ENCODE data around the gene C2orf66. TPM values are rescaled to one million over a fixed set of nuclear protein-coding genes. Genes with fewer than 3 reads are reported as not detected.

C2orf66 gene
- total RNA-seq, 1 experiment from 2014 or later = not detected

- Histone ChIP-seq H3K4me2 (ENCODE audit: low read depth, low read length, poor library complexity, severe bottlenecking) (no peak overlapping the region), H3K36me3 (ENCODE audit: insufficient read depth, low read length) (peaks cover 44% of the 10 kb centered on the region), H3K79me2 (ENCODE audit: low read length) (no peaks in the 10 kb centered on the region), H4K20me1 (ENCODE audit: insufficient read depth, low read depth, low read length) (no peaks in the 10 kb centered on the region), H2AFZ (ENCODE audit: low read length) (no peak overlapping the region), H3K9ac (ENCODE audit: low read length) (no peak overlapping the region), H3K9me2 (replicated peaks; ENCODE audit: insufficient read depth, low read length) (no peaks in the 10 kb centered on the region), H3K27me3 (ENCODE audit: low read length) (no peaks in the 10 kb centered on the region), H3K4me3 (ENCODE audit: low read length) (no peak overlapping the region), H3K9me3 (ENCODE audit: low read length) (no peaks in the 10 kb centered on the region), H3K27ac (ENCODE audit: low read length) (no peak overlapping the region), H3K4me1 (ENCODE audit: low read length) (no peaks in the 10 kb centered on the region)
- DNase-seq = no peak
Measured at GRCh38 chr2:196839574-196839973, 30.4 kb upstream of the C2orf66 start.

GRCh38 chr2:196836440-196836839 is 27.3 kb upstream of the C2orf66 start:
- Histone ChIP-seq H3K36me3 (ENCODE audit: insufficient read depth, low read length) (peaks cover 30% of the 10 kb centered on the region; the same call in 1 of the 2 replicates), H3K79me2 (ENCODE audit: low read length) (no peaks in the 10 kb centered on the region)

GRCh38 chr2:196830701-196831100 is 21.5 kb upstream of the C2orf66 start:
- Histone ChIP-seq H3K9me2 (replicated peaks; ENCODE audit: insufficient read depth, low read length) (no peaks in the 10 kb centered on the region), H3K4me2 (ENCODE audit: low read depth, low read length, poor library complexity, severe bottlenecking) (no peak overlapping the region), H3K4me3 (ENCODE audit: low read length) (no peak overlapping the region), H3K36me3 (ENCODE audit: insufficient read depth, low read length) (peaks cover 5% of the 10 kb centered on the region; the same call in 1 of the 2 replicates), H3K9me3 (ENCODE audit: low read length) (no peaks in the 10 kb centered on the region), H3K4me1 (ENCODE audit: low read length) (no peaks in the 10 kb centered on the region), H3K79me2 (ENCODE audit: low read length) (no peaks in the 10 kb centered on the region), H3K27me3 (ENCODE audit: low read length) (no peaks in the 10 kb centered on the region), H4K20me1 (ENCODE audit: insufficient read depth, low read depth, low read length) (no peaks in the 10 kb centered on the region), H3K27ac (ENCODE audit: low read length) (no peak overlapping the region), H2AFZ (ENCODE audit: low read length) (no peak overlapping the region), H3K9ac (ENCODE audit: low read length) (no peak overlapping the region)
- no peak for DNase-seq

More at GRCh38 chr2:196836440-196836839, 27.3 kb upstream of the C2orf66 start:
- Histone ChIP-seq H3K4me3 (ENCODE audit: low read length) (no peak overlapping the region), H2AFZ (ENCODE audit: low read length) (no peak overlapping the region), H3K4me2 (ENCODE audit: low read depth, low read length, poor library complexity, severe bottlenecking) (no peak overlapping the region), H3K27ac (ENCODE audit: low read length) (no peak overlapping the region), H4K20me1 (ENCODE audit: insufficient read depth, low read depth, low read length) (no peaks in the 10 kb centered on the region), H3K27me3 (ENCODE audit: low read length) (no peaks in the 10 kb centered on the region), H3K9ac (ENCODE audit: low read length) (no peak overlapping the region), H3K9me3 (ENCODE audit: low read length) (no peaks in the 10 kb centered on the region), H3K9me2 (replicated peaks; ENCODE audit: insufficient read depth, low read length) (no peaks in the 10 kb centered on the region), H3K4me1 (ENCODE audit: low read length) (no peaks in the 10 kb centered on the region)
- DNase-seq = no peak

GRCh38 chr2:196827356-196827755 is 18.2 kb upstream of the C2orf66 start:
- no peak overlapping the region for H3K27ac ChIP-seq (ENCODE audit: low read length)
- H3K36me3 ChIP-seq (ENCODE audit: insufficient read depth, low read length) = no peaks in the 10 kb centered on the region
- H2AFZ ChIP-seq (ENCODE audit: low read length) = no peak overlapping the region
- no peak overlapping the region for H3K4me2 ChIP-seq (ENCODE audit: low read depth, low read length, poor library complexity, severe bottlenecking)
- no peaks in the 10 kb centered on the region for H4K20me1 ChIP-seq (ENCODE audit: insufficient read depth, low read depth, low read length)
- H3K9ac ChIP-seq (ENCODE audit: low read length) = no peak overlapping the region
- no peaks in the 10 kb centered on the region for H3K4me1 ChIP-seq (ENCODE audit: low read length)
- H3K4me3 ChIP-seq (ENCODE audit: low read length) = no peak overlapping the region
- H3K79me2 ChIP-seq (ENCODE audit: low read length) = no peaks in the 10 kb centered on the region
- DNase-seq = no peak
- no peaks in the 10 kb centered on the region for H3K9me2 ChIP-seq (replicated peaks; ENCODE audit: insufficient read depth, low read length)
- no peaks in the 10 kb centered on the region for H3K9me3 ChIP-seq (ENCODE audit: low read length)
- no peaks in the 10 kb centered on the region for H3K27me3 ChIP-seq (ENCODE audit: low read length)

- Histone ChIP-seq H3K27ac (ENCODE audit: low read length) (no peak overlapping the region), H3K9me3 (ENCODE audit: low read length) (no peaks in the 10 kb centered on the region), H4K20me1 (ENCODE audit: insufficient read depth, low read depth, low read length) (no peaks in the 10 kb centered on the region), H2AFZ (ENCODE audit: low read length) (no peak overlapping the region), H3K4me3 (ENCODE audit: low read length) (no peak overlapping the region), H3K79me2 (ENCODE audit: low read length) (no peaks in the 10 kb centered on the region), H3K9me2 (replicated peaks; ENCODE audit: insufficient read depth, low read length) (no peaks in the 10 kb centered on the region), H3K4me2 (ENCODE audit: low read depth, low read length, poor library complexity, severe bottlenecking) (no peak overlapping the region), H3K27me3 (ENCODE audit: low read length) (no peaks in the 10 kb centered on the region), H3K36me3 (ENCODE audit: insufficient read depth, low read length) (no peaks in the 10 kb centered on the region), H3K4me1 (ENCODE audit: low read length) (no peaks in the 10 kb centered on the region), H3K9ac (ENCODE audit: low read length) (no peak overlapping the region)
- no peak for DNase-seq
Measured at GRCh38 chr2:196823750-196824522, 14.8 kb upstream of the C2orf66 start.

- DNase-seq = no peak
- Histone ChIP-seq H4K20me1 (ENCODE audit: insufficient read depth, low read depth, low read length) (no peaks in the 10 kb centered on the region), H3K79me2 (ENCODE audit: low read length) (no peaks in the 10 kb centered on the region), H3K27ac (ENCODE audit: low read length) (no peak overlapping the region), H3K4me2 (ENCODE audit: low read depth, low read length, poor library complexity, severe bottlenecking) (no peak overlapping the region), H3K9me3 (ENCODE audit: low read length) (no peaks in the 10 kb centered on the region), H3K9me2 (replicated peaks; ENCODE audit: insufficient read depth, low read length) (no peaks in the 10 kb centered on the region), H3K4me3 (ENCODE audit: low read length) (no peak overlapping the region), H3K36me3 (ENCODE audit: insufficient read depth, low read length) (no peaks in the 10 kb centered on the region), H3K9ac (ENCODE audit: low read length) (no peak overlapping the region), H3K4me1 (ENCODE audit: low read length) (no peaks in the 10 kb centered on the region), H3K27me3 (ENCODE audit: low read length) (no peaks in the 10 kb centered on the region), H2AFZ (ENCODE audit: low read length) (no peak overlapping the region)
Measured at GRCh38 chr2:196821195-196821594, 12.0 kb upstream of the C2orf66 start.

- Histone ChIP-seq H3K36me3 (ENCODE audit: insufficient read depth, low read length) (no peaks in the 10 kb centered on the region), H3K79me2 (ENCODE audit: low read length) (no peaks in the 10 kb centered on the region), H3K9ac (ENCODE audit: low read length) (no peak overlapping the region), H3K4me1 (ENCODE audit: low read length) (no peaks in the 10 kb centered on the region), H3K4me2 (ENCODE audit: low read depth, low read length, poor library complexity, severe bottlenecking) (no peak overlapping the region), H3K9me3 (ENCODE audit: low read length) (no peaks in the 10 kb centered on the region), H3K27me3 (ENCODE audit: low read length) (no peaks in the 10 kb centered on the region), H3K9me2 (replicated peaks; ENCODE audit: insufficient read depth, low read length) (no peaks in the 10 kb centered on the region), H3K4me3 (ENCODE audit: low read length) (no peak overlapping the region), H3K27ac (ENCODE audit: low read length) (no peak overlapping the region), H2AFZ (ENCODE audit: low read length) (no peak overlapping the region), H4K20me1 (ENCODE audit: insufficient read depth, low read depth, low read length) (no peaks in the 10 kb centered on the region)
- DNase-seq = no peak
Measured at GRCh38 chr2:196808083-196808665, 981 bp downstream of the C2orf66 start.

GRCh38 chr2:196804381-196804780 is 4.8 kb downstream of the C2orf66 start:
- Histone ChIP-seq H3K9me2 (replicated peaks; ENCODE audit: insufficient read depth, low read length) (no peaks in the 10 kb centered on the region), H3K36me3 (ENCODE audit: insufficient read depth, low read length) (no peaks in the 10 kb centered on the region), H3K4me2 (ENCODE audit: low read depth, low read length, poor library complexity, severe bottlenecking) (no peak overlapping the region), H2AFZ (ENCODE audit: low read length) (no peak overlapping the region), H4K20me1 (ENCODE audit: insufficient read depth, low read depth, low read length) (no peaks in the 10 kb centered on the region), H3K4me3 (ENCODE audit: low read length) (no peak overlapping the region), H3K9me3 (ENCODE audit: low read length) (no peaks in the 10 kb centered on the region), H3K4me1 (ENCODE audit: low read length) (peaks cover 7% of the 10 kb centered on the region), H3K9ac (ENCODE audit: low read length) (no peak overlapping the region), H3K27ac (ENCODE audit: low read length) (no peak overlapping the region), H3K27me3 (ENCODE audit: low read length) (no peaks in the 10 kb centered on the region), H3K79me2 (ENCODE audit: low read length) (peaks cover 2% of the 10 kb centered on the region)
- DNase-seq = no peak

All from Karpas-422 (cell line).